H9 (cell line): ENCODE data around the gene GLIPR2. TPM values are rescaled to one million over a fixed set of nuclear protein-coding genes. Genes with fewer than 3 reads are reported as not detected.

ENCODE experiments used
- DNase-seq: peaks from one replicate; pipeline ENCODE4 v3.0.0-alpha.2; 2017
- H2AFZ ChIP-seq: one replicate; pipeline ENCODE4 v1.6.1; 2013; ENCODE audit warnings: mild to moderate bottlenecking, low read length, control low read depth, moderate library complexity
- H2AK5ac ChIP-seq: 2 replicates; pipeline ENCODE4 v1.6.1; 2013; ENCODE audit warnings: low read length, control low read depth, mixed read lengths; ENCODE audit not compliant: insufficient read length
- H2BK120ac ChIP-seq: one replicate; pipeline ENCODE4 v1.6.1; 2013; ENCODE audit warnings: low read depth, mild to moderate bottlenecking, low read length, control low read depth, inconsistent platforms; ENCODE audit not compliant: poor library complexity, severe bottlenecking
- H2BK12ac ChIP-seq: 2 replicates; pipeline ENCODE4 v1.6.1; 2013; ENCODE audit warnings: low read length, control low read depth, mixed read lengths, low read depth; ENCODE audit not compliant: insufficient read length
- H2BK15ac ChIP-seq: 2 replicates; pipeline ENCODE4 v1.6.1; 2013; ENCODE audit warnings: low read depth, low read length, control low read depth
- H2BK20ac ChIP-seq: one replicate; pipeline ENCODE4 v1.6.1; 2013; ENCODE audit warnings: low read depth, mild to moderate bottlenecking, low read length, control low read depth, inconsistent platforms; ENCODE audit not compliant: poor library complexity, severe bottlenecking
- H2BK5ac ChIP-seq: 2 replicates; pipeline ENCODE4 v1.6.1; 2013; ENCODE audit warnings: low read length, control low read depth, mixed read lengths; ENCODE audit not compliant: insufficient read length
- H3K14ac ChIP-seq: 2 replicates; pipeline ENCODE4 v1.6.1; 2013; ENCODE audit warnings: low read length, control low read depth; ENCODE audit not compliant: insufficient read depth
- H3K18ac ChIP-seq: 2 replicates; pipeline ENCODE4 v1.6.1; 2013; ENCODE audit warnings: low read depth, mild to moderate bottlenecking, mixed read lengths, low read length, control low read depth; ENCODE audit not compliant: insufficient read length
- H3K23ac ChIP-seq: 2 replicates; pipeline ENCODE4 v1.6.1; 2013; ENCODE audit warnings: low read length, control low read depth, mixed read lengths, low read depth; ENCODE audit not compliant: insufficient read length
- H3K23me2 ChIP-seq: 2 replicates; pipeline ENCODE4 v1.6.1; 2013; ENCODE audit warnings: low read depth, mild to moderate bottlenecking, mixed read lengths, low read length, control low read depth; ENCODE audit not compliant: insufficient read length, poor library complexity, severe bottlenecking
- H3K27ac ChIP-seq: 2 replicates; pipeline ENCODE4 v1.5.1; 2013; ENCODE audit warnings: low read length, control low read depth, mixed read lengths, low read depth; ENCODE audit not compliant: insufficient read length
- H3K27me3 ChIP-seq: 2 replicates; pipeline ENCODE4 v1.6.1; 2013; ENCODE audit warnings: low read length, control low read depth, inconsistent platforms; ENCODE audit not compliant: insufficient read depth
- H3K4ac ChIP-seq: 2 replicates; pipeline ENCODE4 v1.6.1; 2013; ENCODE audit warnings: low read depth, mild to moderate bottlenecking, control low read depth, inconsistent platforms, low read length, moderate library complexity
- H3K4me1 ChIP-seq: 2 replicates; pipeline ENCODE4 v1.6.1; 2013; ENCODE audit warnings: low read length, control low read depth, inconsistent platforms; ENCODE audit not compliant: insufficient read depth
- H3K4me2 ChIP-seq: 2 replicates; pipeline ENCODE4 v1.6.1; 2013; ENCODE audit warnings: low read length, control low read depth, mixed read lengths; ENCODE audit not compliant: insufficient read length, insufficient read depth
- H3K56ac ChIP-seq: 2 replicates; pipeline ENCODE4 v1.6.1; 2013; ENCODE audit warnings: low read depth, mild to moderate bottlenecking, mixed read lengths, low read length, control low read depth; ENCODE audit not compliant: insufficient read length
- H3K79me1 ChIP-seq: 2 replicates; pipeline ENCODE4 v1.6.1; 2013; ENCODE audit warnings: low read depth, mild to moderate bottlenecking, moderate library complexity, low read length, control low read depth, inconsistent platforms; ENCODE audit not compliant: insufficient read depth, poor library complexity, severe bottlenecking
- H3K79me2 ChIP-seq: 2 replicates; pipeline ENCODE4 v1.6.1; 2013; ENCODE audit warnings: low read length, control low read depth, inconsistent platforms; ENCODE audit not compliant: insufficient read depth
- H3K9ac ChIP-seq: 2 replicates; pipeline ENCODE4 v1.6.1; 2013; ENCODE audit warnings: low read length, control low read depth, mixed read lengths; ENCODE audit not compliant: insufficient read length; ENCODE audit errors: extremely low read depth
- H3K9me3 ChIP-seq: one replicate; pipeline ENCODE4 v1.6.1; 2013; ENCODE audit warnings: low read depth, low read length, inconsistent platforms; ENCODE audit not compliant: control insufficient read depth
- H3T11ph ChIP-seq: one replicate; pipeline ENCODE4 v1.6.1; 2013; ENCODE audit warnings: mild to moderate bottlenecking, low read length, control low read depth, inconsistent platforms
- H4K20me1 ChIP-seq: one replicate; pipeline ENCODE4 v1.6.1; 2013; ENCODE audit not compliant: control insufficient read depth, insufficient read length, insufficient read depth
- H4K5ac ChIP-seq: 2 replicates; pipeline ENCODE4 v1.6.1; 2013; ENCODE audit warnings: low read depth, mild to moderate bottlenecking, mixed read lengths, low read length, control low read depth; ENCODE audit not compliant: insufficient read length
- H4K8ac ChIP-seq: replicated peaks from 2 replicates; pipeline ENCODE4 v1.6.1; 2013; ENCODE audit warnings: low read length, control low read depth, mixed read lengths, low read depth; ENCODE audit not compliant: insufficient read length
- H4K91ac ChIP-seq: 2 replicates; pipeline ENCODE4 v1.6.1; 2013; ENCODE audit warnings: low read depth, mild to moderate bottlenecking, moderate library complexity, mixed read lengths, low read length, control low read depth; ENCODE audit not compliant: insufficient read length
- H3K27ac Mint-ChIP-seq, 3 experiments: 2 replicates in 2 of 3; 3 replicates in 1 of 3; pipeline ENCODE4 v1.8.0; 2020 to 2021; ENCODE audit warnings: mixed read lengths in 3 of 3, mild to moderate bottlenecking in 1 of 3, moderate library complexity in 1 of 3
- H3K27me3 Mint-ChIP-seq: 2 replicates; pipeline ENCODE4 v1.8.0; 2021; ENCODE audit warnings: low read depth, mild to moderate bottlenecking, moderate library complexity, mixed read lengths
- H3K36me3 Mint-ChIP-seq, 3 experiments: 2 replicates in 2 of 3; 3 replicates in 1 of 3; pipeline ENCODE4 v1.8.0; 2020 to 2021; ENCODE audit warnings: low read depth in 3 of 3, mixed read lengths in 3 of 3; ENCODE audit not compliant: insufficient read depth in 1 of 3
- H3K4me1 Mint-ChIP-seq, 2 experiments: 2 replicates each; pipeline ENCODE4 v1.8.0; 2020; ENCODE audit warnings: mixed read lengths in 2 of 2
- H3K4me3 Mint-ChIP-seq, 2 experiments: 2 replicates in 1 of 2; 3 replicates in 1 of 2; pipeline ENCODE4 v1.8.0; 2020 to 2021; ENCODE audit warnings: mild to moderate bottlenecking in 2 of 2, mixed read lengths in 2 of 2, moderate library complexity in 1 of 2
- H3K9me3 Mint-ChIP-seq, 2 experiments: 2 replicates in 1 of 2; 3 replicates in 1 of 2; pipeline ENCODE4 v1.8.0; 2020; ENCODE audit warnings: mild to moderate bottlenecking in 2 of 2, mixed read lengths in 2 of 2, moderate library complexity in 1 of 2
- WGBS: extraction: QIAGEN DNeasy Blood & Tissue Kit; methylation state at CpG from one replicate; pipeline ENCODE4 v1.1.7; 2013; ENCODE audit warnings: missing lambda C conversion rate, low lambda C conversion rate, mixed read lengths; ENCODE audit not compliant: insufficient read length; ENCODE audit errors: extremely low coverage; 5-methylcytosine and 5-hydroxymethylcytosine counted together
- total RNA-seq: library from RNA; stranded (reverse); gene quantifications from 2 replicates; pipeline ENCODE4 v1.2.1, GENCODE V29; 2021
- TF ChIP-seq, protein P1 (sequence below): fragments of 200-600 bp; sonication (generic); conservative IDR thresholded peaks from 3 replicates; pipeline ENCODE4 v1.8.0; 2021; ENCODE audit warnings: antibody characterized with exemption, mild to moderate bottlenecking

Gene GLIPR2
- total RNA-seq, 1 experiment from 2014 or later: 10.0 TPM

DNA sequence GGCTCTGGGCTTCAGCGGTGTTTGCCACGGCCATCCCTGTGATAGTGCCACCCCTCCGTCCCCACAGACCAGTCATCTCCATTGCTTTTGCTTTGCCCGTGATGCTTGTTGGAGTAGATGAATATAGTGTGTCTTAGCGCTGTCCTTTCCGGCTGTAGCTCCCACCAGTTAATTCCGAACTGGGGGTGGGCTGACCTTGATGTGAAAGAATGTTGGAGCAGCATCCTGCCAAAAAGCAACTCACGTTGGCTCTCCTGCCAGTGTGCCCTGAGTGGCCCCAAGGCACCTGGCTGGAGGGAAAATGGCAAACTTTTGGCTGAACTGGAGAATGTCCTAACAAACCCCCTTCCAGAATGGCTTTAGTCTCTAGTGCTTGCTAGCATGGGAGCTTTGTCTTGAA is 74.2 kb downstream of the GLIPR2 start:
- H3K56ac ChIP-seq: no peak overlapping the region
- WGBS: no CpG with 5 or more reads among the region's 8 CpGs
- H4K91ac ChIP-seq: no peak overlapping the region
- no peaks in the 10 kb centered on the region for H3K9me3 ChIP-seq
- H2BK20ac ChIP-seq: no peak overlapping the region
- no peaks in the 10 kb centered on the region for H3K27me3 Mint-ChIP-seq
- H3K79me1 ChIP-seq: no peaks in the 10 kb centered on the region
- no peaks in the 10 kb centered on the region for H3K4me1 Mint-ChIP-seq
- no peak overlapping the region for H3K4ac ChIP-seq
- H3K23me2 ChIP-seq: no peaks in the 10 kb centered on the region
- no peak overlapping the region for H4K5ac ChIP-seq
- H4K8ac ChIP-seq: no peak overlapping the region
- no peaks in the 10 kb centered on the region for H3K27me3 ChIP-seq
- peak overlapping the region in 2 of 3 experiments; percentile 51 to 59; a peak in 2 of 7 replicates for H3K27ac Mint-ChIP-seq
- H3K14ac ChIP-seq: no peak overlapping the region
- H2AK5ac ChIP-seq: no peak overlapping the region
- H2BK120ac ChIP-seq: no peak overlapping the region
- H3K4me1 ChIP-seq: no peaks in the 10 kb centered on the region
- H3K9me3 Mint-ChIP-seq: no peaks in the 10 kb centered on the region
- H3K36me3 Mint-ChIP-seq: peaks cover 53 to 86% (median 59%) of the 10 kb centered on the region in 3 experiments; a peak in 6 of 7 replicates
- DNase-seq: no peak
- H3K18ac ChIP-seq: no peak overlapping the region
- no peak overlapping the region for H3K4me3 Mint-ChIP-seq
- no peak overlapping the region for H2BK5ac ChIP-seq
- peaks cover 2% of the 10 kb centered on the region for H4K20me1 ChIP-seq
- no peak overlapping the region for H2AFZ ChIP-seq
- no peak overlapping the region for H3K4me2 ChIP-seq
- peaks cover 9% of the 10 kb centered on the region; the same call in 1 of the 2 replicates for H3K79me2 ChIP-seq
- no peak overlapping the region for H3K23ac ChIP-seq
- H3K27ac ChIP-seq: no peak overlapping the region
- no peak overlapping the region for H2BK12ac ChIP-seq
- no peak overlapping the region for H2BK15ac ChIP-seq
- TF ChIP-seq, protein P1, sequence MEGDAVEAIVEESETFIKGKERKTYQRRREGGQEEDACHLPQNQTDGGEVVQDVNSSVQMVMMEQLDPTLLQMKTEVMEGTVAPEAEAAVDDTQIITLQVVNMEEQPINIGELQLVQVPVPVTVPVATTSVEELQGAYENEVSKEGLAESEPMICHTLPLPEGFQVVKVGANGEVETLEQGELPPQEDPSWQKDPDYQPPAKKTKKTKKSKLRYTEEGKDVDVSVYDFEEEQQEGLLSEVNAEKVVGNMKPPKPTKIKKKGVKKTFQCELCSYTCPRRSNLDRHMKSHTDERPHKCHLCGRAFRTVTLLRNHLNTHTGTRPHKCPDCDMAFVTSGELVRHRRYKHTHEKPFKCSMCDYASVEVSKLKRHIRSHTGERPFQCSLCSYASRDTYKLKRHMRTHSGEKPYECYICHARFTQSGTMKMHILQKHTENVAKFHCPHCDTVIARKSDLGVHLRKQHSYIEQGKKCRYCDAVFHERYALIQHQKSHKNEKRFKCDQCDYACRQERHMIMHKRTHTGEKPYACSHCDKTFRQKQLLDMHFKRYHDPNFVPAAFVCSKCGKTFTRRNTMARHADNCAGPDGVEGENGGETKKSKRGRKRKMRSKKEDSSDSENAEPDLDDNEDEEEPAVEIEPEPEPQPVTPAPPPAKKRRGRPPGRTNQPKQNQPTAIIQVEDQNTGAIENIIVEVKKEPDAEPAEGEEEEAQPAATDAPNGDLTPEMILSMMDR: no peak
- no peak overlapping the region for H3K9ac ChIP-seq
- H3T11ph ChIP-seq: no peak overlapping the region
